Medulla oblongata (tissue), 1 donor: ENCODE results near the gene PML.

Experiments
- DNase-seq: peaks from one replicate; pipeline ENCODE4 v3.0.0-alpha.2; 2015; ENCODE audit errors: extremely low spot score

The PML gene

DNA sequence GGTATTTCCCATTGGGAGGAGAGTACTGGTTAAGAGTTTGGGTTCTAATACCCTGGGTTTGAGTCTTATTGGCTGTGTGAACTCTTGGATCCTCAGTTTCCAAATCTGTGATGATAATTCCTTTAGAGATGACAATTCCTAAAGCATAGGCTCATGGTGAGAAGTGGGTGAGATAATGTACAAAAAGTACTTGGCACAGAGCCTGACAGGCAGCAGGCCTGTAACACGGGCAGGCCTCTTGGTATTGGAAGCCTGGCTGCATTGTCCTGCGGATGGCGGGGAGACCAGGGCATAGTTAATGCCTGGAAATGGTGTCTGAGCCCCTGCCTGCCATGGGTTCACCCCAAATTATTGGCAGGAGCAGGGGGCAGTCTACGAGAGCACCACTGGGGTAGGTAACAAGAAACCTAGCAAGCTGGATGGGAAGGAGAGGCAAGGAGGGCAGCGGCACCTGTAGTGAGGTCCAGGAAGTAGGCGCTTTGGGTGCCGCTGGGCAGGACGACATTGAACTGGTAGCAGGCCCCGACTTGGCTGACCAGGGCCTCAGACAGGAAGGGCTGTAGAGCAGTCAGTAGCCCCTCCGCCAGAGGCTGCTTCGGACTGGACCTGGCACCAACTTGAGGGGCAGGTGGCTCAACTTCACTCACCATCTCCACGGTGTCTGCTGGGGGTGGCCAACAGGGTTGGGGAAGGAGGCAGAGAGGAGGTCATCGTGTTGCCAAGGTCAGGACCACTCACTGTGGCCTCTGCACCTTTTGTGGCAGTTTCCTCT is 10.1 kb upstream of the PML start:
- no peak for DNase-seq

DNA sequence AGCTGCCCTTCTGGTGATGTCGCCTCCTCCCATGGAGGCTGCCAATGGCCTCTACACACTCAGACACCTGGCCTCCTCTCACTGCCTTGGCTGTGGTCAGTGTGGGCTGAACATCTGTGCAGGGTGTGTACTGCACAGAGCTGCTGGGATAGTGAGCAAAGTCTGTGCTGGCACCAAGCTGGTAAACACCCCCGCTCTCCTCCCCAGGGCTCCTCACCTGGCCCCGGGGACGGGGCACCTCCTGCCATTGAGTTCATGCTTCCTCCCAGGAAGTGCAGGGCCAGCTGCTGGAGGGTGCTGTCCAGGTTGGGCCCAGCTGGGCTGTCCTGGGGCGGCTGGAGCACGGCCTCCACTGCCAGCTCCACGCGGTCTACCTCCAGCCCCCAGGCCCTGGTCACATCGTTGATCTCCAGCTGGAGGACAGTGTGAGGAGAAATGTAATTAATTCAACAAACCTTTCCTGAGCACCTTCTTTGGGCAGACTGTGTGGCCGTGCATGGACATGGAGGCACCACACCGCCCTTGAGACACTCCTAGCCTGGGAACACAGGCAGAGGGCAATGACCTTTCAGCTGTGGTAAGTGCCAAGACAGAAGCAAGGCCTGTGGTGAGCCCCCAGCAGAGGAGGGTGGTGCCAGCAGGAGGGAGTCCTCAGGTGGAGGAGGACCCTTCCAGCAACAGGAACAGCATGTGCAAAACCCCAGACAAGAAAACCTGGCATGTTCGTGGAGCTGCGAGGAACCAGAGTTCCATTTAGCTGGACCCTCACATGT is 9.2 kb upstream of the PML start:
- no peak for DNase-seq

- no peak for DNase-seq
Measured at GRCh38 chr15:73986055-73986775, 8.3 kb upstream of the PML start.

DNA sequence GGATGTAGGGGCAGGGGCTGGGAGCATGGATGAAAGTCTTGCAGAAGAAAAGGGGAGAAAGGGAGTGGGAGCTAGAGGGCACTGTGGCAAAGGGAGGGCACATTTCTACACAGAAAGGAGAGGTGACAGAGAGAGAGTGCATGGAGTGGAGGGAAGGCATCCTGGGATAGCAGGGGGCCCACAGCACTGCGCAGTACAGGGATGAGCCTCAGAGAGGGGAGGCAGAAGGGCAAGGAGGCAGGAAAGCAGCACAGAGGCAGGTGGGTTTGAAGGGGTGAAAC is 7.8 kb upstream of the PML start:
- no peak for DNase-seq

DNA sequence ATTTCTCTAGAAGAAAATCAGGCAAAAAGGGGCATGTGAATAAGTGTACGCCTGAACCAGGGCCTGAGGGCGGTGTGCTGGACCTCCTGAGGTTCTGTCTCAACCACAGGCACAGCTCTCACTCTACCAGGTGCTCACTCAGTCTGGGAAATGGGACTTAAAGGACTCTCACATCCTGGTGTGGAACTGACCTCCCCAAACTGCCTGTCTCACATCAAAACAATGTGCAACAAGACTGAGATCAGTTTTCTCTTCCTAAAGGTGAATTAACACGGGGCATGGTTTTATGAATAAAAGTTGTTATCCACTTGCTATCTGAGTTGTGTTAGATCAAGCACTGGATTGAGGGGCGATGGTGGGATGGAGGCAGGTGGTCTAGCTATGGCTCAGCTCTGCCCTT is 7.3 kb upstream of the PML start:
- no peak for DNase-seq

GRCh38 chr15:73987681-73988444 is 6.7 kb upstream of the PML start:
- no peak for DNase-seq

- no peak for DNase-seq
Measured at GRCh38 chr15:73988445-73988969, 6.0 kb upstream of the PML start.

DNA sequence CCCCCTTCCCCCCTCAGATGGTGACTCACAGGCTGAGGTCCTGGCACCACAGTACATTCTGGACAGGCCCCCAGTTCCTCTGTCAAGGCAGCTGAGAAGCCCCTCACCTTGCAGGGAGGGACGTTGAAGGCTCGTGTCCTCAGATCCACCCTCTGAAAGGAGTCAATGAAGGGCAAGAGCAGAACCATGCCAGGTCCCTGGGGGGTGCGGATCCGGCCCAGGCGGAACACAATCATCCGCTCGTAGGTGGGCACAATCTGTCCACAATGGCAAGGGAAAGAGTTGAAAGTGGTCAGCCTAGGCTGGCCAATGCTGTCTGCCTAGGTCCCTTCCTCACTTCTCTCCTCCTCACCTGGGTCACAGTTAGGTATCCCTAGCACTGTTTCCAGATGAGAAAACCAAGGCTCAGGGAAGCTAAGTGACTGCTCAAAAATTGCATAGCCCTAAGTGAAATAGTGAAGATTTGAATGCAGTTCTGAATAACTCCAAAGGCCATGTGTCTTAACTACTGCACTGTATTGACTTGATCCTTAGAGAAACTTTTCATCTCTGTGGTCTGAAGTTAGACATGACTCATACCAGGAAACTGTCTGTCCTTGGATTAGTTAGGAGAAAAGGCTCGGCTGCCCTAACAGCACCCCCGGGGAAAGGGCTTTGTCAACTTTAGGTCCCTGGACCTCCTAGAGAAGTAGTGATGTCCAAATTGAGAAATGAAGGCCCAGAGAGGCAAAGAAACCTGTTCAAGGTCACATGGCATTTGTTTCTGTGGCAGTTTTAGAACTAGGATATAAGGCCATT is 5.3 kb upstream of the PML start:
- no peak for DNase-seq

DNA sequence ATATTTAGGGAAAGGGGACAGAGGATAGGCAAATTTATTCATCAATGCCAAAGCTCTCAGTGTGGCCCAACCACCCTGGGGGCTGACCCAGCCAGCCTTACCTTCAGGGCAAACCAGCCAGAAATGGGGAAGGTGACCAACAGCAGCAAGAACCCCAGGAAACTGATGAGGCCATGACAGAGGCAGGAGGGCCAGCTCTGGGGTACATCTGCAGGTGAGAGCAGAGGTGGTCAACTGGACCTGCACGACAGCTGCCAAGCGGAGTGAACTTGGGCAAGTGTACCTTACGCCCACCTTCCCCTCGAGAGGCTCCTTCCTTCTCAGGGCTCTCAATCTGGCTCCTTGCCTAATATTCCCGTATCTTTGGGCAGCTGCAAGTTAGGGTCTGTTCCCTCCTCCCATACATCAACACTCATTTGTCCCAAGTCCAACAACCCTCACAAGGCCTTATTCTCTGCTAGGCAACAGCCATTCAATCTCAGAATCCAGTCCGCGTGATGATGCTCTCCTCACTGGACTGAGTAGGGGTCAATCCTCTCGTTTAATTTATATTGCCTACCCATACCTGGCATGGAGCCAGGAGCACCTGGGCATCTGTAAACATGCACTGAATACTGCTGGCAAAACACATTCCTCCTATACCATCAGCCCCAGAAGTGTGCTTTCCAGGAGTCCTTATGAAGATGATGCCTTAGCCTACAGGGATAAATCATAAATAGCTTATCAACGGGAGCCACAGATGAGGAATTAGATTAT is 4.1 kb upstream of the PML start:
- DNase-seq = no peak

GRCh38 chr15:73991260-73991659 is 3.3 kb upstream of the PML start:
- peak; percentile 69 for DNase-seq

DNA sequence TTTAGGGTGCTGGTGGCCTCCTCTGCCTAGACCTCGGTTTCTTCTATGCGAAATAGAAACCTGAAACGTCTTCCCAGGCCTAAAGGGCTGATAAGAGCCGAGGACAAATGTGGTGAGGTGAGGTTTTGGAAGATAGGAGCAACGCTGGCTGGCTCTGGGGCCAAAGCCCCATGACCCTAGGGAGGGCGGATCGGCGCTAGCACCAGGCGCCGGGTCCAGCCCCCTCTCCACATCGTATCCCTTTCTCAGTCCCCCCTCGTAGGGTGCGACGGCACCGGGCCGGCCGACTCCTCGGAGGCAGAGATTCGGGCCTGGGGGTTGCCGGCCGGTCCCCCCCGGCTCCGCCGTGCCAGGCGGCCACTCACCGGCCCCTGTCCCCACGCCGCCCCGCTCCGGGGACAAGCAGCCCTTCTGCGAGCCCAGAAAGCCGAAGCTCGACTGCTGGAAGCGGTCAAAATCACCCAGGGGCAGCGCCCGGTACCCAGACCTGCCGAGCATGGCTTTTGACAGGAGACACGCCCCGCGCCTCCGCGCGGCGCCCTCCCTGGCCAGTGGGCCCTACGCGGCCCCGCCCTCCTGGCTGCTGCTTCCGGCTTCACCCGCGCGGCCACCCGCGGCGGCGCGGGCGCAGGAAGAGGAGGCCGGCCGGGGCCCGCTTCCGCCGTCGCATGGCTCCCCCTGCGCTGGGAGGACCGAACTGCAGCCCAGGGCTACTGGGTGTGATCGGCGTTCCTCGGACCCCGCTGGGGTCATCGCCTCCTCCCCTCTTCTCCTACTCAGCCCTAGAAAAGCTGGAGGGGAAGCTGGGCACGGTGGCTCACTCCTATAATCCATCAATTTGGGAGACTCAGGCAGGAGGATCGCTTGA is 2.6 kb upstream of the PML start, which contains the start of gene STOML1:
TSS of gene STOML1 (minus strand) at position 570 of the 868 bp plus-strand sequence. CDS start at position 498, 72 bp downstream.
- DNase-seq = peak; percentile 93

DNA sequence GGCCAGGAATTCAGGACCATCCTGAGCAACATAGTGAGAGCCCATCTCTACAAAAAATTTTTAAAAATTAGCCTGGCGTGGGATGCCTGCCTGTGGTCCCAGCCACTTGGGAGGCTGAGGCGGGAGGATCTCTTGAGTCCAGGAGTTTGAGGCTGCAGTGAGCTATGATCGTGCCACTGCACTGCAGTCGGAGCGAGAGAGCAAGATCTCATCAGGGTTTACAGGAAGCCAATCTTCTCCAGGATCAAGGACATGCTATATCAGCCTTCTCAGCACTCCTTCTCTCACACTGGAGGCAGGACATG is 2.0 kb upstream of the PML start:
- no peak for DNase-seq

GRCh38 chr15:73993211-73993994 is 1.1 kb upstream of the PML start:
- no peak for DNase-seq

DNA sequence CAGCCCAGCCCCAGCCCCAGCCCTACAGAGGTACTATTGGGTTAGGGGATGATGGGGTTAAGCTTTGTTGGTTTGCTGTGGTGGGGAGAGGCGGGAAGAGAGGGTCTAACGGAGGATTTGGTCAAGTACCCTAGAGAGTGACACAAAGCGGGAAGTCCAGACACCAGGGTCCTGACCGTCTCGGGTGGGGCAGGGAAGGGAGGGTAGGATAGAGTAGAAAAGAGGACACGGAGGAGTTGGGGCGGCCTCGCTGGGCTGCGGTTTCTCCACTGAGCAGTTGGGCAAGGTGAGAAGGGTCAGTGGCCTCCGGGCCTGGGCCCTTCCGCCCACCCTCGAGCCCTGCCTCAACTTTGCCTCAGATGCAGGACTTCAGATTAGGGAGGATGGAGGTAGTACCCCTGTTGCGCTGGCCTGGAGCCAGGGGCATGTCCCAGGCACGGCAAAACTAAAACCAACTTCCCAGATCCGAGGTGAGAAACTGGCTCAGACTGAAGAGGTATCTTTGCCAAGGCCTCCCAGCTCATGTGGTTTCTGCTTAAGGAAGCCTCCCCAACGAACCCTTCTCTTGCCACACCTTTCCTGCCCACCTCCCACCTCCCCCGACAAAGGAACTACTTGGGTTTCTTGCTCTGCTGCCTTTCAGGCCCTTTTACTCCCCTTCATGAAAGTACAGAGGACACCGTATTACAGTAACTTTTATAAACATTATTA is 551 bp downstream of the PML start:
- DNase-seq = peak; percentile 35

GRCh38 chr15:73996267-73996666 is 1.8 kb downstream of the PML start:
- DNase-seq = no peak

- DNase-seq = peak; percentile 77
Measured at GRCh38 chr15:73996939-73997338, 2.4 kb downstream of the PML start.

DNA sequence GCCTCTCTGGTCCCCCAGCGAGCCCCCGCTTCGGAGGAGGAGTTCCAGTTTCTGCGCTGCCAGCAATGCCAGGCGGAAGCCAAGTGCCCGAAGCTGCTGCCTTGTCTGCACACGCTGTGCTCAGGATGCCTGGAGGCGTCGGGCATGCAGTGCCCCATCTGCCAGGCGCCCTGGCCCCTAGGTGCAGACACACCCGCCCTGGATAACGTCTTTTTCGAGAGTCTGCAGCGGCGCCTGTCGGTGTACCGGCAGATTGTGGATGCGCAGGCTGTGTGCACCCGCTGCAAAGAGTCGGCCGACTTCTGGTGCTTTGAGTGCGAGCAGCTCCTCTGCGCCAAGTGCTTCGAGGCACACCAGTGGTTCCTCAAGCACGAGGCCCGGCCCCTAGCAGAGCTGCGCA is 3.5 kb downstream of the PML start:
- DNase-seq = no peak
